ENCODE data around the gene CACNA1C. TPM values are rescaled to one million over a fixed set of nuclear protein-coding genes. Genes with fewer than 3 reads are reported as not detected.
A peak's percentile ranks its signal among the peaks of the same experiment; 100 is the strongest.
"Not testable (repeated sequence)": the region's sequence is repeated elsewhere in the genome, so short reads cannot be mapped to it uniquely, and the experiment has no call there.

The CACNA1C gene
- total RNA-seq, 1 donor from 2014 or later: 1.6 TPM

DNA sequence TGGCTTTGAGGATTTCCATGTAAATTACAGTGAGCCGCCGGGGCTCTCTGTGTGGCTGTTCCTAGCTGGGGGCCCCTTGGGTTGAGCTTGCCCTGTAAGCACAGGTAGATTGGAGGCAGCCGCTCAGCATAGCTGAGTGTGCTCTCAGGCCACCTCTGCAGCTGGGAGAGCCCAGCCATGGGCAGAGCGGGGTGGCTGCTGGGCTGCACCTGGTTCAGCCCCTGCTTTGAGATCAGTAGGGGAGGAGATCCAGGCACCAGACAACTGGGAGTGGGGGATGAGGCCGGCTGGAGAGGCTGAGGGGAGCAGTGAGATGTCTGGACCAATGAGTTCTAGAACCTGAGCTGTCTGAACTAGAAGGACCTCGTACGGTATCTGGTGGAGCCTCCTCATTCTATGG is 44.8 kb downstream of the CACNA1C start:
- no peak overlapping the region for H3K4me3 Mint-ChIP-seq
- H3K36me3 Mint-ChIP-seq (ENCODE audit: low read depth): no peaks in the 10 kb centered on the region
- no peak overlapping the region for H3K27ac Mint-ChIP-seq (ENCODE audit: unreplicated experiment)
- no peaks in the 10 kb centered on the region for H3K27me3 Mint-ChIP-seq (ENCODE audit: low read depth)
- peaks cover 7% of the 10 kb centered on the region for H3K4me1 Mint-ChIP-seq
- DNase-seq (ENCODE audit: low read depth, low spot score): no peak
- TF ChIP-seq, protein P1, sequence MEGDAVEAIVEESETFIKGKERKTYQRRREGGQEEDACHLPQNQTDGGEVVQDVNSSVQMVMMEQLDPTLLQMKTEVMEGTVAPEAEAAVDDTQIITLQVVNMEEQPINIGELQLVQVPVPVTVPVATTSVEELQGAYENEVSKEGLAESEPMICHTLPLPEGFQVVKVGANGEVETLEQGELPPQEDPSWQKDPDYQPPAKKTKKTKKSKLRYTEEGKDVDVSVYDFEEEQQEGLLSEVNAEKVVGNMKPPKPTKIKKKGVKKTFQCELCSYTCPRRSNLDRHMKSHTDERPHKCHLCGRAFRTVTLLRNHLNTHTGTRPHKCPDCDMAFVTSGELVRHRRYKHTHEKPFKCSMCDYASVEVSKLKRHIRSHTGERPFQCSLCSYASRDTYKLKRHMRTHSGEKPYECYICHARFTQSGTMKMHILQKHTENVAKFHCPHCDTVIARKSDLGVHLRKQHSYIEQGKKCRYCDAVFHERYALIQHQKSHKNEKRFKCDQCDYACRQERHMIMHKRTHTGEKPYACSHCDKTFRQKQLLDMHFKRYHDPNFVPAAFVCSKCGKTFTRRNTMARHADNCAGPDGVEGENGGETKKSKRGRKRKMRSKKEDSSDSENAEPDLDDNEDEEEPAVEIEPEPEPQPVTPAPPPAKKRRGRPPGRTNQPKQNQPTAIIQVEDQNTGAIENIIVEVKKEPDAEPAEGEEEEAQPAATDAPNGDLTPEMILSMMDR (conservative IDR thresholded peaks at IDR 0.05): no peak
- no peaks in the 10 kb centered on the region for H3K9me3 Mint-ChIP-seq

DNA sequence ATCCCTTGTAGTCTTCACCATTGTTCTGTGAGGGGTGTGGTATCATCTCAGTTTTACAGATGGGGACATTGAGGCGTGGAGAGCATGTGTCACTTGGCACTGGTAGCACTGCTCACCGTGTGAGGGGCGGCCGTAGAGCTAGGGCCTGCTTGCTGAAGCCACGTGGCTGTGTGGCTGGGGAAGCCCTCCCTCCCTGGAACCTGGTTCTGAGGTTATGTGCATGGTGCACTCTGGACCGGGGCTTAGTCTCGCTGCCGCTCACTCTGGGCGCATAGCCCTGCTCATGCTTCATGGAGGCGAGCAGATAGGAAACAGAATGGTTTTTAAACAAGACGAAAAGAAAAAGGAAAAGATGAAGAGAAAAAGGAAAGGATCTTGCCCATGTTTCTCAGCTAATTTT is 46.1 kb downstream of the CACNA1C start:
- H3K4me3 Mint-ChIP-seq: no peak overlapping the region
- H3K9me3 Mint-ChIP-seq: no peaks in the 10 kb centered on the region
- TF ChIP-seq, protein P1 (conservative IDR thresholded peaks at IDR 0.05): no peak
- H3K27ac Mint-ChIP-seq (ENCODE audit: unreplicated experiment): no peak overlapping the region
- DNase-seq (ENCODE audit: low read depth, low spot score): no peak
- H3K36me3 Mint-ChIP-seq (ENCODE audit: low read depth): no peaks in the 10 kb centered on the region
- H3K4me1 Mint-ChIP-seq: peaks cover 7% of the 10 kb centered on the region
- no peaks in the 10 kb centered on the region for H3K27me3 Mint-ChIP-seq (ENCODE audit: low read depth)

DNA sequence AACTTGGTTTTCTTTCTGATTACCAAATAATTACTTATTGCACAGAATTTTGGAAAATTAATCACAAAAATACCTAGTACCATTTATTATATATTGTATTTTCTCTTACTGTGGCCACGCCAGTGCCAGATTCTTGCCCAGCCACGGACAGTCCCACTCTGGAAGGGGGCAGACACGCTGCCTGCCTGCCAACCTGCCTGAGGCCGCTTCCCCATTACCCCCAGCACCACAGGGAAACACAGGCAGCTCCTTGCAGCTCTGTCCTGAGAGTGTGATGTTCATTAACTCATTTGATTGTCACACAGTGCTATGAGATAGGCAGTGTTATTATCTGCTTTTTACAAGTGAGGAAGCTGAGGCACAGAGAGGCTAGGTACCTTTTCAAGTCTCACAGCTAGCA is 46.8 kb downstream of the CACNA1C start:
- H3K9me3 Mint-ChIP-seq: no peaks in the 10 kb centered on the region
- TF ChIP-seq, protein P1 (conservative IDR thresholded peaks at IDR 0.05): no peak
- no peak for DNase-seq (ENCODE audit: low read depth, low spot score)

DNA sequence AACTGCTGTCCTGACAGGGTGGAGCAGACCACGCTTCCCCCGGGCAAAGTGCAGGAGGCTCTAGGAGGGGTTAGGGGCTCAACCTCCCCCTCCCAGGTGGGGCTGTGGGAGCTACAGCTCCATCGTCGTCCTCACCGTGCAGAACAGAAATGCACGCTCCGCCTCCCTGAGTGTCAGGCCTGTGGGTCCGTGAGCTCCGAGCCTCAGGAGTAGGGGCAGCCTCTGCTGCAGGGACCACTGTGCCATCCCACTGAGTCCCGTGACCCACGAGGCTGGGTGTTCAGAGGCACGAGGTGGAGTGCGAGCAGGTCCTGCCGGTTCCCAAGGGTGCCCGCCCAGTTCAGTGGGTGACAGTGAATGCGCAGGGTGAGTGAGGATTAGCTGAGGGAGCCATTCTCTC is 48.6 kb downstream of the CACNA1C start:
- TF ChIP-seq, protein P1 (conservative IDR thresholded peaks at IDR 0.05): no peak
- DNase-seq (ENCODE audit: low read depth, low spot score): no peak
- Mint-ChIP-seq H3K9me3 (no peaks in the 10 kb centered on the region), H3K4me3 (no peak overlapping the region), H3K27me3 (ENCODE audit: low read depth) (no peaks in the 10 kb centered on the region), H3K27ac (ENCODE audit: unreplicated experiment) (no peak overlapping the region), H3K36me3 (ENCODE audit: low read depth) (no peaks in the 10 kb centered on the region), H3K4me1 (peaks cover 7% of the 10 kb centered on the region)

More for the DNA sequence above, 46.8 kb downstream of the CACNA1C start:
- Mint-ChIP-seq H3K27ac (ENCODE audit: unreplicated experiment) (no peak overlapping the region), H3K27me3 (ENCODE audit: low read depth) (no peaks in the 10 kb centered on the region), H3K36me3 (ENCODE audit: low read depth) (no peaks in the 10 kb centered on the region), H3K4me3 (no peak overlapping the region), H3K4me1 (peaks cover 7% of the 10 kb centered on the region)

DNA sequence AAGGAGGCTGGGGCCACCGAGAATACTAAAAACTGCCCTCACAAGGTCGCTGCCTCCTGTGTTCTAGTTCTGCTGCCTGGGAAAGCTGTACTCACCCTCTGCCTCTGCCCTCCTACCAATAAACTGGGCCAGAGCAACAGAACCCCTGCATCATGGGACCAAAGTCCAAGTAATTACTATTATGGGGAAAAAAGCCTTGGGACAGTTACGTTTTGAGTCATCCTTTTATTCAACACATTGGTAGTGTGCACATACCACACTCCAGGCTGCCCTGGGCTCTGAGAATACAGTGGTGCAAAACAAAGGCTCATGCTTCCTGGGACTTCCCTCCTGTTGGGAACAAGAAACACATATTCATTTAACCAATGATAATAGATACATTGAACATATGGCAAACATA is 49.0 kb downstream of the CACNA1C start:
- Mint-ChIP-seq H3K4me1 (peaks cover 7% of the 10 kb centered on the region), H3K36me3 (ENCODE audit: low read depth) (no peaks in the 10 kb centered on the region), H3K27ac (ENCODE audit: unreplicated experiment) (no peak overlapping the region), H3K27me3 (ENCODE audit: low read depth) (no peaks in the 10 kb centered on the region), H3K9me3 (no peaks in the 10 kb centered on the region), H3K4me3 (no peak overlapping the region)
- DNase-seq (ENCODE audit: low read depth, low spot score): no peak
- TF ChIP-seq, protein P1 (conservative IDR thresholded peaks at IDR 0.05): no peak

DNA sequence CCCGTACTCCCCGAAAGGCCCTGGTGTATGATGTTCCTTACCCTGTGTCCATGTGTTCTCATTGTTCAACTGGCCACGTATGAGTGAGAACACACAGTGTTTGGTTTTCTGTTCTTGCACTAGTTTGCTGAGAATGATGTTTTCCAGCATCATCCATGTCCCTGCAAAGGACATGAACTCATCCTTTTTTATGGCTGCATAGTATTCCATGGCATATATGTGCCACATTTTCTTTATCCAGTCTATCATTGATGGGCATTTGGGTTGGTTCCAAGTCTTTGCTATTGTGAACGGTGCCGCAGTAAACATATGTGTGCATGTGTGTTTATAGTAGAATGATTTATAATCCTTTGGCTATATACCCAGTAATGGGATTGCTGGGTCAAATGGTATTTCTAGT is 49.9 kb downstream of the CACNA1C start:
- not testable (repeated sequence) for H3K9me3 Mint-ChIP-seq; H3K27me3 Mint-ChIP-seq (ENCODE audit: low read depth); H3K4me3 Mint-ChIP-seq; H3K4me1 Mint-ChIP-seq; H3K36me3 Mint-ChIP-seq (ENCODE audit: low read depth); DNase-seq (ENCODE audit: low read depth, low spot score)
- peak overlapping the region; percentile 50 for H3K27ac Mint-ChIP-seq (ENCODE audit: unreplicated experiment)

DNA sequence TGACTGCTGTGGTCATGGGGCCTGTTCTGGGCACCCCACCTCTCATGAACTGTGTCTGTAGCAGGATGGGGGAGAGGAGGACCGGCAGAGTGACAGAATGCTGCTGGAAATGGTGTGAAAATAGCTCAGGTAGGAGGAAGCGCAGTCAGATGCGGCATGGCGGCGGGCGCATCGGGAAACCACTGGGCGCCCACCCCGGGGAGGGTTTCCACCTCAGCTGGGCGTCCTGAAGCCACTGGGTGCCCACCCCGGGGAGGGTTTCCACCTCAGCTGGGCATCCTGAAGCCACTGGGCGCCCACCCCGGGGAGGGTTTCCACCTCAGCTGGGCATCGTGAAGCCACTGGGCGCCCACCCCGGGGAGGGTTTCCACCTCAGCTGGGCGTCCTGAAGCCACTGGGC is 52.6 kb downstream of the CACNA1C start:
- not testable (repeated sequence) for H3K36me3 Mint-ChIP-seq (ENCODE audit: low read depth); H3K9me3 Mint-ChIP-seq; H3K4me1 Mint-ChIP-seq; DNase-seq (ENCODE audit: low read depth, low spot score); H3K27ac Mint-ChIP-seq (ENCODE audit: unreplicated experiment); H3K27me3 Mint-ChIP-seq (ENCODE audit: low read depth); H3K4me3 Mint-ChIP-seq
